Measurements from ENCODE around the gene C15orf40. TPM values are rescaled to one million over a fixed set of nuclear protein-coding genes. Genes with fewer than 3 reads are reported as not detected.
"Not testable (repeated sequence)": the region's sequence is repeated elsewhere in the genome, so short reads cannot be mapped to it uniquely, and the experiment has no call there.

C15orf40 gene
- polyA plus RNA-seq, 2 of the 4 experiments (the other 2 are of a cell fraction): 48.0 to 55.0 TPM

GRCh38 chr15:82944056-82944455 is 67.4 kb downstream of the C15orf40 start:
- DNase-seq (ENCODE audit: low read depth in 1 of 2, low spot score in 1 of 2) (no peak), FAIRE-seq (no peak), ATAC-seq (no peak)
- H3K4me2 ChIP-seq: no peak overlapping the region
- TF ChIP-seq PHF8 (IDR thresholded peaks at IDR 0.05; ENCODE audit: borderline replicate concordance, low read depth) (no peak), RARB (CRISPR knock-in tag; IDR thresholded peaks at IDR 0.05) (no peak), CTCF (IDR thresholded peaks at IDR 0.05) (no peak), TP53 (CRISPR knock-in tag; IDR thresholded peaks at IDR 0.05) (no peak), MYC (IDR thresholded peaks at IDR 0.05; ENCODE audit: borderline replicate concordance, low read length) (no peak), RFX5 (IDR thresholded peaks at IDR 0.05) (no peak), MAZ (IDR thresholded peaks at IDR 0.05; ENCODE audit: borderline replicate concordance, low read depth, low read length) (no peak), ELK1 (IDR thresholded peaks at IDR 0.05; ENCODE audit: low read depth, low read length) (no peak), HMGXB4 (CRISPR knock-in tag; IDR thresholded peaks at IDR 0.05; ENCODE audit: borderline replicate concordance) (no peak)
- 81% methylated on average over 5 of the region's 5 CpGs for WGBS (ENCODE audit: missing lambda C conversion rate)
- no peak overlapping the region for H3K4me3 ChIP-seq
- H3K27ac ChIP-seq: no peak overlapping the region
- POLR2A ChIA-PET: no interaction called here
- CTCF ChIA-PET: interaction anchor here (0.5 to 2.0 kb wide), 6 partner anchors 12 to 414 kb away, joined by 3 to 12 read pairs (median 4); no protein-coding TSS in a partner anchor
- no peaks in the 10 kb centered on the region for H3K9me3 ChIP-seq
- H3K4me1 ChIP-seq: peaks cover 10% of the 10 kb centered on the region; the same call in 2 of the 3 replicates

- H3K27ac ChIP-seq: no peak overlapping the region
Measured at GRCh38 chr15:82943176-82943575, 68.3 kb downstream of the C15orf40 start.

GRCh38 chr15:82942691-82943090 is 68.7 kb downstream of the C15orf40 start:
- TF ChIP-seq ESRRA (IDR thresholded peaks at IDR 0.05; ENCODE audit: borderline replicate concordance, low read length) (no peak), EP300 (IDR thresholded peaks at IDR 0.05) (no peak), HOXB5 (CRISPR knock-in tag; IDR thresholded peaks at IDR 0.05) (no peak), HMGXB4 (CRISPR knock-in tag; IDR thresholded peaks at IDR 0.05; ENCODE audit: borderline replicate concordance) (no peak)
- Histone ChIP-seq H3K4me1 (peaks cover 10% of the 10 kb centered on the region; the same call in 2 of the 3 replicates), H3K27ac (no peak overlapping the region), H3K9me3 (no peaks in the 10 kb centered on the region), H3K4me2 (peak overlapping the region; percentile 22; the same call in 1 of the 3 replicates), H3K4me3 (no peak overlapping the region)
- POLR2A ChIA-PET: interaction anchor here (0.6 to 0.8 kb wide), 2 partner anchors 12 to 43 kb away, joined by 3 to 4 read pairs; partner anchors contain the start of gene RAMAC
- ATAC-seq: peak; percentile 64 to 84
- FAIRE-seq: no peak
- 24% methylated on average over 8 of the region's 8 CpGs for WGBS (ENCODE audit: missing lambda C conversion rate)
- peak; percentile 33 to 43 for DNase-seq (ENCODE audit: low read depth in 1 of 2, low spot score in 1 of 2)
- CTCF ChIA-PET: interaction anchor here (1.6 to 2.0 kb wide), 3 partner anchors 16 to 72 kb away, joined by 3 to 12 read pairs (median 3); no protein-coding TSS in a partner anchor

More at GRCh38 chr15:82943176-82943575, 68.3 kb downstream of the C15orf40 start:
- ChIA-PET CTCF (interaction anchor here (1.0 to 2.0 kb wide), 5 partner anchors 12 to 413 kb away, joined by 3 to 12 read pairs (median 4); no protein-coding TSS in a partner anchor), POLR2A (interaction anchor here (0.8 kb wide), 1 partner anchor 43 kb away, joined by 4 read pairs; the partner anchor contains the start of gene RAMAC)
- ATAC-seq: peak; percentile 71 to 82; a peak in 4 of 6 replicates
- H3K4me2 ChIP-seq: peak overlapping the region; percentile 22; the same call in 1 of the 3 replicates
- H3K4me3 ChIP-seq: no peak overlapping the region
- TF ChIP-seq ZC3H11A (IDR thresholded peaks at IDR 0.05): no peak
- no peaks in the 10 kb centered on the region for H3K9me3 ChIP-seq
- 54% methylated on average over 3 of the region's 3 CpGs for WGBS (ENCODE audit: missing lambda C conversion rate)
- H3K4me1 ChIP-seq: peaks cover 10% of the 10 kb centered on the region; the same call in 2 of the 3 replicates
- peak in 1 of 2 experiments; percentile 48 for DNase-seq (ENCODE audit: low read depth in 1 of 2, low spot score in 1 of 2)
- FAIRE-seq: no peak

- H3K9me3 ChIP-seq; POLR2A ChIA-PET; ATAC-seq; DNase-seq (ENCODE audit: low read depth in 1 of 2, low spot score in 1 of 2); H3K4me3 ChIP-seq; H3K4me2 ChIP-seq; H3K27ac ChIP-seq; FAIRE-seq: not testable (repeated sequence)
- H3K4me1 ChIP-seq: peaks cover 18% of the 10 kb centered on the region
- CTCF ChIA-PET: interaction anchor here (1.1 to 1.3 kb wide), 3 partner anchors 10 to 60 kb away, joined by 3 to 5 read pairs (median 3); no protein-coding TSS in a partner anchor
- WGBS (ENCODE audit: missing lambda C conversion rate): 49% methylated on average over 6 of the region's 6 CpGs
Measured at GRCh38 chr15:82939678-82940077, 71.8 kb downstream of the C15orf40 start.

Measured in A549 (cell line).